ENCODE results near the gene SLC6A9. TPM values are rescaled to one million over a fixed set of nuclear protein-coding genes. Genes with fewer than 3 reads are reported as not detected.
A peak's percentile ranks its signal among the peaks of the same experiment; 100 is the strongest.

Gene SLC6A9
- total RNA-seq, 1 donor from 2014 or later, result 30.9 TPM

- DNase-seq (ENCODE audit: low spot score in 2 of 2, unreplicated experiment in 2 of 2), result no peak
- no peaks in the 10 kb centered on the region for H3K27me3 Mint-ChIP-seq (ENCODE audit: low read depth)
- H3K9me3 Mint-ChIP-seq, result no peaks in the 10 kb centered on the region
- H3K4me3 Mint-ChIP-seq, result peak overlapping the region; percentile 89
- TF ChIP-seq, protein P1, sequence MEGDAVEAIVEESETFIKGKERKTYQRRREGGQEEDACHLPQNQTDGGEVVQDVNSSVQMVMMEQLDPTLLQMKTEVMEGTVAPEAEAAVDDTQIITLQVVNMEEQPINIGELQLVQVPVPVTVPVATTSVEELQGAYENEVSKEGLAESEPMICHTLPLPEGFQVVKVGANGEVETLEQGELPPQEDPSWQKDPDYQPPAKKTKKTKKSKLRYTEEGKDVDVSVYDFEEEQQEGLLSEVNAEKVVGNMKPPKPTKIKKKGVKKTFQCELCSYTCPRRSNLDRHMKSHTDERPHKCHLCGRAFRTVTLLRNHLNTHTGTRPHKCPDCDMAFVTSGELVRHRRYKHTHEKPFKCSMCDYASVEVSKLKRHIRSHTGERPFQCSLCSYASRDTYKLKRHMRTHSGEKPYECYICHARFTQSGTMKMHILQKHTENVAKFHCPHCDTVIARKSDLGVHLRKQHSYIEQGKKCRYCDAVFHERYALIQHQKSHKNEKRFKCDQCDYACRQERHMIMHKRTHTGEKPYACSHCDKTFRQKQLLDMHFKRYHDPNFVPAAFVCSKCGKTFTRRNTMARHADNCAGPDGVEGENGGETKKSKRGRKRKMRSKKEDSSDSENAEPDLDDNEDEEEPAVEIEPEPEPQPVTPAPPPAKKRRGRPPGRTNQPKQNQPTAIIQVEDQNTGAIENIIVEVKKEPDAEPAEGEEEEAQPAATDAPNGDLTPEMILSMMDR (IDR thresholded peaks at IDR 0.05; ENCODE audit: unreplicated experiment), result no peak
- H3K27ac Mint-ChIP-seq, result peak overlapping the region; percentile 93
- H3K4me1 Mint-ChIP-seq, result peaks cover 56% of the 10 kb centered on the region
- peaks cover 13% of the 10 kb centered on the region for H3K36me3 Mint-ChIP-seq
Measured at GRCh38 chr1:43973981-43974442, 57.2 kb downstream of the SLC6A9 start.

DNA sequence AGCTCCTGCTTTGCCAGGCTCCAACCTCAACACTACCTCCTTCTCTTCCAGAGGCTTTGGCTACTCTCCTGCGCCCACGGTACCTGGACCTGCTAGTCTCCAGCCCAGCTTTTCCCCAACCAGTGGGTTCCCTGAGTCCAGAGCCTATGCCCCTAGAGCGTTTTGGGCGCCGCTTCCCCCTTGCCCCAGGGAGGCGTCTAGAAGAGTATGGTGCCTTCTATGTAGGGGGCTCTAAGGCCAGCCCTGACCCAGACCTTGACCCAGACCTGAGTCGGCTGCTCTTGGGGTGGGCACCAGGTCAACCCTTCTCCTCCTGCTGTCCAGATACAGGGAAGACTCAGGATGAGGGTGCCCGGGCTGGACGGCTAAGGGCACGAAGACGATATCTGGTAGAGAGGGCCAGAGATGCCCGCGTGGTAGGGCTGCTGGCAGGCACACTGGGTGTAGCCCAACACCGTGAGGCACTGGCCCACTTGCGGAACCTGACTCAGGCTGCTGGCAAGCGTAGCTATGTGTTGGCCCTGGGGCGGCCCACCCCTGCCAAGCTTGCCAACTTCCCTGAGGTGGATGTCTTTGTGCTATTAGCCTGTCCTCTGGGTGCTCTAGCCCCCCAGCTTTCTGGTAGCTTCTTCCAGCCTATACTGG lies 59.8 kb downstream of the SLC6A9 start:
- Mint-ChIP-seq H3K27ac (no peak overlapping the region), H3K36me3 (peaks cover 13% of the 10 kb centered on the region), H3K9me3 (peaks cover 11% of the 10 kb centered on the region), H3K4me3 (peak overlapping the region; percentile 96), H3K27me3 (ENCODE audit: low read depth) (no peaks in the 10 kb centered on the region), H3K4me1 (peaks cover 33% of the 10 kb centered on the region)
- no peak for DNase-seq (ENCODE audit: low spot score in 2 of 2, unreplicated experiment in 2 of 2)
- TF ChIP-seq, protein P1 (IDR thresholded peaks at IDR 0.05; ENCODE audit: unreplicated experiment), result no peak

GRCh38 chr1:43970911-43971310 lies 60.4 kb downstream of the SLC6A9 start:
- Mint-ChIP-seq H3K36me3 (peaks cover 13% of the 10 kb centered on the region), H3K27ac (no peak overlapping the region), H3K9me3 (peaks cover 11% of the 10 kb centered on the region), H3K27me3 (ENCODE audit: low read depth) (no peaks in the 10 kb centered on the region), H3K4me1 (peaks cover 29% of the 10 kb centered on the region), H3K4me3 (peak overlapping the region; percentile 96)
- no peak for DNase-seq (ENCODE audit: low spot score in 2 of 2, unreplicated experiment in 2 of 2)
- TF ChIP-seq, protein P1 (IDR thresholded peaks at IDR 0.05; ENCODE audit: unreplicated experiment), result no peak

GRCh38 chr1:43970502-43970901 lies 60.8 kb downstream of the SLC6A9 start:
- Mint-ChIP-seq H3K4me3 (peak overlapping the region; percentile 96), H3K27ac (peak overlapping the region; percentile 88), H3K27me3 (ENCODE audit: low read depth) (no peaks in the 10 kb centered on the region), H3K36me3 (peaks cover 13% of the 10 kb centered on the region), H3K9me3 (peaks cover 11% of the 10 kb centered on the region), H3K4me1 (peaks cover 24% of the 10 kb centered on the region)
- TF ChIP-seq, protein P1 (IDR thresholded peaks at IDR 0.05; ENCODE audit: unreplicated experiment), result no peak
- DNase-seq (ENCODE audit: low spot score in 2 of 2, unreplicated experiment in 2 of 2), result no peak

GRCh38 chr1:43969746-43970466 lies 61.4 kb downstream of the SLC6A9 start, which contains the start of gene DPH2:
DPH2 (plus strand) TSS chr1:43970010; CDS start chr1:43970176, 166 bp downstream.
- peak within 1 kb of the TSS; percentile 96 for H3K4me3 Mint-ChIP-seq
- peaks cover 11% of the 10 kb centered on the region for H3K9me3 Mint-ChIP-seq
- H3K36me3 Mint-ChIP-seq, result peaks cover 13% of the 10 kb centered on the region
- H3K27me3 Mint-ChIP-seq (ENCODE audit: low read depth), result no peaks in the 10 kb centered on the region
- peak; percentile 87 to 91 for DNase-seq (ENCODE audit: low spot score in 2 of 2, unreplicated experiment in 2 of 2)
- TF ChIP-seq, protein P1 (IDR thresholded peaks at IDR 0.05; ENCODE audit: unreplicated experiment), result no peak
- H3K4me1 Mint-ChIP-seq, result peaks cover 22% of the 10 kb centered on the region
- H3K27ac Mint-ChIP-seq, result peak within 1 kb of the TSS; percentile 88
